GM04504 (cell line): ENCODE results near the gene ADAMTS10.
"Not testable (repeated sequence)": the region's sequence is repeated elsewhere in the genome, so short reads cannot be mapped to it uniquely, and the experiment has no call there.

ENCODE experiments used
- DNase-seq: peaks from one replicate; pipeline ENCODE4 v3.0.0-alpha.2; 2012; ENCODE audit warnings: low read depth

Gene ADAMTS10

DNA sequence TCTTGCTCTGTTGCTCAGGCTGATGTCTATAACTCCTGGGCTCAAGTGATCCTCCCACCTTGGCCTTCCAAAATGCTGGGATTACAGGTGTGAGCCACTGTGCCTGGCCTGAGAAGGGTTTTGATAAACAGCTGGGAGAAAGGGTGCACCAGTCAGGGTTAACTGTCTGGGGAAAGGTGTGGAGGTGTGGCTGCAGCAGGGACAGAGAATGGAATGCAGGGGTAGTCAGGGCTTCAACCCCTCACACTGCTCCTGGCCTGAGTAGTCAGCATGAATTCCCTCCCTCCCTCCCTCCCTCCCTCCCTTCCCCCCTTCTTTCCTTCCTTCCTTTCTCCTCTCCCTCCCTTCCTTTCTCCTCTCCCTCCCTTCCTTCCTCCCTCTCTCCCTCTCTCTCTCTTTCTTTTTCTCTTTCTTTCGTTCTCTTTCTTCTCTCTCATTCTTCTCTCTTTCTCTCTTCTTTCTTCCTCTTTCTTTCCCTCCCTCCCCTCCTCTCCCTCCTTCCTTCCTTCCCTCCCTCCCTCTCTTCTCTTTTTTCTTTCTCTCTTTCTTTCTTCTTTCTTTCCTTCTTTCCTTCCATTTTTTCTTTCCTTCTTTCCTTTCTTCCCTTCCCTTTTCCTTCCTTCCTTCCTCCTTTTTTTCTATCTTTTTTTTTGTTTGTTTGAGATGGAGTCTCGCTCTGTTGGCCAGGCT is 49.3 kb downstream of the ADAMTS10 start:
- no peak for DNase-seq

DNA sequence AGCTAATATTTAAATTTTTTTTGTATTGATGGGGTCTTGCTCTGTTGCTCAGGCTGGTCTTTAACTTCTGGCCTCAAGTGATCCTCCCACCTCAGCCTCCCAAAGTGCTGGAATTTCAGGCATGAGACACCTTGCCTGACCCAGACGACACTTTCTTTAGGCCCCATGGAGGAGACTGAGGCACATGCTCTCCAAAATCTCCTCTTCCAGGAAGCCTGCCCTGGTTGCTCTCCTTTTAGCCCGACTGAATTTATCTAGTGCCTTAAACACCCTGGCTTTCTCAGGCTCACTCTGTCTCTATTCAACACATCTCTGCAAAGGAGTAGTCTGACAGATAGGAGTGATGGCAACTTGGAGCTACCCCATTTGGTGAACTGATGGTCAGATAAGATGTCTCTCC is 52.2 kb downstream of the ADAMTS10 start:
- no peak for DNase-seq

DNA sequence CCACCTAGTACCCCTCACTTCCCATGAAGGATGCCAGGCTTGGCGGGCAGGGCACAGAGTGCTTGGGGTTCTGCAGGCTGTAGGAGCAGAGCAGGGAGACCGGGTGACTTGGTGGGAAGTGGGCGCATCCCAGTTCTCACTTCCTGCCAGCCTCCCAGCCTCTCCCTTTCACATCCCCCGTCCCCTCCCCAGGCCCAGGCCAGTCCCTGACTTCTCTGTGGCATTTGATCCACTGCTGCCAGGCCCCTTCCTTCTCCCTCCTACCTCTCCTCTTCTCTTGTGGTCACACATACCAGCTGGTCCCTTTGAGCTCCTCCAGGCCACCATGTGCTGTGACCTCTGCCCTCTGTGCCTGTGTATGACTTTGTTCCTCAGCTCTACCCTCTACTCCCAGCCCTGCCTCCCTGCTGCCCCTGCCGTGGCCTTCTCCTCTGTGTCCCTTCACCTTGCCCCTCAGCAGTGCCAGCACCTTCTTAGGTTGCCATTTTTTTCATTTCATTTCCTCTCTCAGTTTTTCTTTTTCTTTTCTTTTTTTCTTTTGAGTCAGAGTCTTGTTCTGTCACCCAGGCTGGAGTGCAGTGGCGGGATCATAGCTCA is 52.8 kb downstream of the ADAMTS10 start:
- no peak for DNase-seq

DNA sequence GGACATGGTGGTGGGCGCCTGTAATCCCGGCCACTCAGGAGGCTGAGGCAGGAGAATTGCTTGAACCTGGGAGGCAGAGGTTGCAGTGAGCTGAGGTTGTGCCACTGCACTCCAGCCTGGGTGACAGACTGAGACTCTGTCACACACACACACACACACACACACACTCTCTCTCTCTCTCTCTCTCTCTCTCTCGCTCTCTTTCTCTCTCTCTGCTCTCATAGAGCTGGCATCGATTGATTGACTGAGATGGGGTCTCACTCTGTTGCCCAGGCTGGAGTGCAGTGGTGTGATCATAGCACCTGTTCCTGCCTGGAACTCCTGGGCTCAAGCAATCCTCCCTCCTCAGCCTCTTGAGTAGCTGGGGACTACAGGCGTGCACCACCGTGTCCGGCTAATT is 56.8 kb downstream of the ADAMTS10 start:
- DNase-seq, result not testable (repeated sequence)

DNA sequence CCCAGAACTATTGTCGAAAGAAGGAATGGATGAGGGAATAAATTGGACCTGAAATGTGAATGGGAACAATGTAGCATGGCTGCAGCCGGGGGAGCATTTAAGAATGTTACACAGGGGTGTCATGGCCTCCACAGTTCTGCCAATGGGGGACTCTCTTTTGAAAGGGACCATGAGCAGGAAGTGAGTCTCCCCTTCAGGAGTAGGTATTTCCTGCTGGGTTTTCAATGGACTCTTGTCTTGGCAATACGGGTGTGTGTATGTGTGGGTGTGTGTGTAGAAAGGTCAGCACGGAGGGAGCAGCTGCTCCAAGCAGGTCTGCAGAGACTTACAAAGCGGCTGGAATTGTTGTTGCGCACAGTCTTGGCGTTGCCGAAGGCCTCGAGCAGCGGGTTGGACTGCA is 57.7 kb downstream of the ADAMTS10 start:
- DNase-seq, result no peak

DNA sequence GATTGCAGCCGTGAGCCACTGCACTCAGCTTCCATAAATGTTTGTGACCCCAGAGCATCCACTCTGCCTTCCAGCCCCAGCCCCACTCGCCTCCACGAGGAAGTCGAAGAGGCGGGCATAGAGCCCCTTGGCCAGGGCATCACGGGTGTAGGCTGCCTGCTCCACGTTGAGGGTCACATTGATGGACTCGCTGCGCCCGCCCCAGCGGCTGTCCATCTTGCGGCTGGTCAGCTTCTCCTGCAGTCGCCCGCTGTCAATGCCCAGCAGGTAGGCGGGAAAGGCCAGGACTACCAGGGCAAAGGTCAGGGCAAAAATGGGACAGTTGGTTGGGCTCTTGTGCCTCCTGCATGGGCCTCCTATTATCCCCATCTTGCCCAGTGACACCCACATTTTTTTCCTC is 60.4 kb downstream of the ADAMTS10 start:
- DNase-seq, result no peak

DNA sequence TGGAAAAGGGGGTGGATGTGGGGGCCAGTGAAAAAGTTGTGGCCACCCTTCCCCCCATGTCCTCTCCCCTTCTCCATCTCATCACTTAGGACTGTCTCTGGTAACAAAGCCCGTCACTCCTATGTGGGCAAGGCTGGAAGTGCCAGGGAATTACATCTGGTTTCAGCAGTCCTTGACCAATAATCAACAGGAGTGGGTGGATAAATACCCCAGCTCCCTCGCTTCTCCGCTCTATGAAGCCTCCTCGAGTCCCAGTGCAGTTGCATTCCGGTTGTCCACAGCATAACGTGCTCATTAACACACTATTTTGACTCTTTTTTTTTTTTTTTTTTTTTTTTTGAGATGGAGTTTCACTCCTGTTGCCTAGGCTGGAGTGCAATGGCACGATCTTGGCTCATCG is 64.8 kb downstream of the ADAMTS10 start:
- no peak for DNase-seq

DNA sequence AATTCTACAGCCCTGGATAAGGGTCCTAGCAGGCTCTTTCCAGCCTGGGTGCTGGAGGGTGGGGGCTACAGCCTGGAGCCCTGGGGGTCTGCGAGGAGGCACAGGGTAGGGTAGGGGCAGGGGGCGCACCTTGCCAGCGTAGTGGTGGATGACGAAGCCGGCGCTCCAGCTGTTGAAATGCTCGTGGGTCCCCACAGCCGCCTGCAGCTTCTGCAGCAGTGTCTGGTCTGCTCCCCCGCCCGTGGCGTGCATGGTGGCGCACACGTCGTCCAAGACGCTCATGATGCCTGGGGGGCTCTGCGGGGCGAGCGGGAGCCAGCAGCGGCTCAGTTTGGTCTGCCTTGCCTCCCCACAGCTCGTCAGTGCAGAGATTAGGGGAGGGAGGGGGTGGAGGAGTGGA is 66.3 kb downstream of the ADAMTS10 start:
- no peak for DNase-seq

DNA sequence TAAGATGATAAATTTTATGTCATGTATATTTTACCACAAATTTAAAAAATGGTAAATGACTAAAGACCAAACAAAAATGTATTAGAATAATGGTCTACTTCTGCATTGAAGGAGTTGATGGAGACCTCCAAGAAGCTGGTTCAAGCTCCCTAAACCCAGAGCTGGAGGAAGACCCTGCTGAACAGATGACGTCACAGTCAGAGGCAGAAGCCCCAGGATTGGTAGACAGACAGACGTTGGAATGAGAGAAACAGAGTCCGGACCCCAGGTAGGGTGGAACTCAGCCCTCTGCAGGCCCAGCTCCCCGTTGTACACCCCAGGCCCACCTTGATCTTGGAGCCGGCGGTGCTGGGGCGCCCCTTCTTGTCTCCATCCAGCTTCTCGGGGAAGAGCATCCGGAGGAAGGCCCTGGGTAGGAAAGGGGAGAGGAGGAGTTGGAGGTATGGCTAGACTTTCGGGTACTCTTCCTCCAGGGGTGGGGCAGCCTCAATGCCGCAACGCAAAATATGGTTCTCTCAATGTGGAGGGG is 70.8 kb downstream of the ADAMTS10 start:
- no peak for DNase-seq

DNA sequence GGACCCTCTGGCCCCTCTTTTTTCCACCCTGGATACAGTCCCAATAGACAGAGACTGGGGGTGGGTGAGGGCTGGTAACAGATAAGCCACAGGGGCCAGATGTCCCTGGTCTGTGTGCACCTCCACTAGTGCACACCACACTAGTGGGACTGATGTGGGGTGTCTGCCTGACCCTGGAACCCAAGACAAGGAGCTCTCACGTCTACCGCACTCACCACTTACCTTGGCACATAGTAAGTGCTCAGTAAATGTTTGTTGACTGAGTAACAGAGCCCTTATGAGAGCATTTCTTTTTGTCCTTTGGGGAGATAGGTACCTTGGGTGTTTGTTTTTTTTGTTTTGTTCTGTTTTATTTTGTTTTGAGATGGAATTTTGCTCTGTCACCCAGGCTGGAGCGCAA is 73.4 kb downstream of the ADAMTS10 start:
- DNase-seq, result no peak

DNA sequence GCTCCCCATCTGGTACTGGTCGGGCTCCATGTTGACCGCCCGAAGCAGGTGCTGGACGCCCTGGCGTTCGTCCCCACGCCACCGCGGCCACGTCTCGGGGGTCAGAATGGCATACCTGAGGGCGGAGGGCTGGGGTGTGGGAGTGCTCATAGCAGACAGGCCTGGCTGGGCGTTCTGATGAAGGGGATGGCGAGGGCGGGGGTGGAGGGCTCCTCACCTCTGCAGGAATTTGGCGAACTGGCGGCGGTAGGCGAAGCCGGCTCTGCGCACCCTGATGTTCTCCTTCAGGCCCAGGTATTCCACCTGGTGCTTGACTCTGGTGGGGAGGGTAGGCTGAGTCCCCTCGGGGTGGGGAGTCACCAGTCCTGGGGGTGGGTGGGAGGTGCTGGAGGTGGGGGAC is 74.2 kb downstream of the ADAMTS10 start:
- no peak for DNase-seq

DNA sequence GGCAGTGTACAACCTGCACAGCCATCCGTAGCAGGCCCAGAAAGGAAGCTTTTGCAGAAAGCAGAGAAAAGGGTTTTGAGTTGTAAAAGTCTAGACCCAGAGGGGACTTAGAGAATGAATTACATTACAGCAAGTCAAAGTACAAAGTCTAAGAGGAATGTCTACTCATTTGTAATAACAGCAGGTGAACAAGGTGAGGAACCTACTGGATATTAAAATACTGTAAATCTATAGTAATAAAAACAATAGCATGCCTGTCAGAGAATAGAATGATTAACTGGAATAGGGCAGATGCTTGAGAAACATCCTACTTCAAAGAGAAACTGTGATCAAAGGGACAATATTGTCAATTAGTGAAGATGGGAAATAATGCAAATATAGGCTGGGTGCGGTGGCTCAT is 78.3 kb downstream of the ADAMTS10 start:
- no peak for DNase-seq

DNA sequence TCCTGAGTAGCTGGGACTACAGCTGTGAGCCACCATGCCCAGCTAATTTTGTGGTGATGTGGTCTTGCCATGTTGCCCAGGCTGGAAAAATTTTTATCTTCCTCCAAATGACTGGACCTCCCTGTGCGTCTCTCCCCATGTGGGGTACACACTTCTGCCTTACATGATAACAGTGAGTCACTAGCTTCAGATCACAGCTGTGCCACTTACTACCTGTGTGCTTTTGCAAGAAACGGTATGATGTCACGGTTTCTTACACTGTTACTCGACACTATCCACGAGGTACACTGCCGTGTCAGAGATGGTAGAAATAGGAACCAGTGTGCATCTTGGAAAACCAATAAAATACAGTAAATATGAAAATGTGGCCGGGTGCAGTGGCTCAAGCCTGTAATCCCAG is 79.0 kb downstream of the ADAMTS10 start:
- DNase-seq, result no peak
